Activated CD4-positive, CD25-positive, alpha-beta regulatory T cell (primary cell): ENCODE measurements around the gene CDT1.
"Not testable (repeated sequence)": the region's sequence is repeated elsewhere in the genome, so short reads cannot be mapped to it uniquely, and the experiment has no call there.

Source experiments
- DNase-seq, 4 experiments: peaks; one replicate each; lab custom pipeline; 2025; lab: John Stamatoyannopoulos, UW

CDT1 gene

GRCh38 chr16:88817785-88818574 is 14.4 kb downstream of the CDT1 start:
- no peak for DNase-seq

GRCh38 chr16:88818575-88818874 is 14.9 kb downstream of the CDT1 start:
- DNase-seq: no peak

- DNase-seq: no peak
Measured at GRCh38 chr16:88819126-88819525, 15.5 kb downstream of the CDT1 start.

- DNase-seq: no peak
Measured at GRCh38 chr16:88820385-88821025, 16.9 kb downstream of the CDT1 start.

- no peak for DNase-seq
Measured at GRCh38 chr16:88821168-88821850, 17.7 kb downstream of the CDT1 start.

GRCh38 chr16:88822281-88823040 is 18.9 kb downstream of the CDT1 start:
- no peak for DNase-seq

GRCh38 chr16:88823646-88824045 is 20.1 kb downstream of the CDT1 start:
- not testable (repeated sequence) for DNase-seq

- DNase-seq: no peak
Measured at GRCh38 chr16:88824256-88825077, 20.9 kb downstream of the CDT1 start.

- no peak for DNase-seq
Measured at GRCh38 chr16:88825146-88825545, 21.6 kb downstream of the CDT1 start.

- no peak for DNase-seq
Measured at GRCh38 chr16:88826070-88826840, 22.7 kb downstream of the CDT1 start.

- no peak for DNase-seq
Measured at GRCh38 chr16:88827727-88828126, 24.1 kb downstream of the CDT1 start.

- DNase-seq: no peak
Measured at GRCh38 chr16:88828711-88829110, 25.1 kb downstream of the CDT1 start.

GRCh38 chr16:88830258-88830657 is 26.7 kb downstream of the CDT1 start:
- DNase-seq: no peak

GRCh38 chr16:88830783-88831182 is 27.2 kb downstream of the CDT1 start:
- DNase-seq: no peak

GRCh38 chr16:88831838-88832237 is 28.2 kb downstream of the CDT1 start:
- no peak for DNase-seq

- DNase-seq: no peak
Measured at GRCh38 chr16:88833086-88833485, 29.5 kb downstream of the CDT1 start.

- DNase-seq: no peak
Measured at GRCh38 chr16:88834670-88835069, 31.1 kb downstream of the CDT1 start.

- no peak for DNase-seq
Measured at GRCh38 chr16:88835383-88835782, 31.8 kb downstream of the CDT1 start.

- no peak for DNase-seq
Measured at GRCh38 chr16:88835818-88836217, 32.2 kb downstream of the CDT1 start.

- no peak for DNase-seq
Measured at GRCh38 chr16:88836791-88837190, 33.2 kb downstream of the CDT1 start.

- no peak for DNase-seq
Measured at GRCh38 chr16:88837806-88838205, 34.2 kb downstream of the CDT1 start.
